GM12891 (cell line): ENCODE measurements around the gene TBPL2.

Experiments used
- DNase-seq: peaks from one replicate; pipeline ENCODE4 v3.0.0; 2011; ENCODE audit warnings: low spot score; ENCODE audit not compliant: insufficient read length
- FAIRE-seq: peaks from 2 replicates; lab custom pipeline; 2011; peaks lifted over from hg19 to GRCh38; lab: Jason Lieb, UNC
- PAX5 ChIP-seq: IDR thresholded peaks from 2 replicates; pipeline ENCODE4 v1.6.1; 2011; ENCODE audit warnings: low read length, moderate library complexity, mild to moderate bottlenecking; ENCODE audit not compliant: insufficient read depth, severe bottlenecking
- POLR2A ChIP-seq: IDR thresholded peaks from 2 replicates; pipeline ENCODE4 v1.6.1; 2011; ENCODE audit warnings: low read depth, low read length, control low read depth
- POLR2AphosphoS5 ChIP-seq: IDR thresholded peaks from 2 replicates; pipeline ENCODE4 v1.6.1; 2011; ENCODE audit warnings: low read depth, low read length, control low read depth
- POU2F2 ChIP-seq: IDR thresholded peaks from 2 replicates; pipeline ENCODE4 v1.6.1; 2011; ENCODE audit warnings: low read depth, mild to moderate bottlenecking, control low read depth, low read length, moderate library complexity
- SPI1 ChIP-seq: IDR thresholded peaks from 2 replicates; pipeline ENCODE4 v1.6.1; 2011; ENCODE audit warnings: low read depth, low read length, control low read depth
- TAF1 ChIP-seq: IDR thresholded peaks from 2 replicates; pipeline ENCODE4 v1.6.1; 2011; ENCODE audit warnings: low read depth, low read length, control low read depth

Gene TBPL2

DNA sequence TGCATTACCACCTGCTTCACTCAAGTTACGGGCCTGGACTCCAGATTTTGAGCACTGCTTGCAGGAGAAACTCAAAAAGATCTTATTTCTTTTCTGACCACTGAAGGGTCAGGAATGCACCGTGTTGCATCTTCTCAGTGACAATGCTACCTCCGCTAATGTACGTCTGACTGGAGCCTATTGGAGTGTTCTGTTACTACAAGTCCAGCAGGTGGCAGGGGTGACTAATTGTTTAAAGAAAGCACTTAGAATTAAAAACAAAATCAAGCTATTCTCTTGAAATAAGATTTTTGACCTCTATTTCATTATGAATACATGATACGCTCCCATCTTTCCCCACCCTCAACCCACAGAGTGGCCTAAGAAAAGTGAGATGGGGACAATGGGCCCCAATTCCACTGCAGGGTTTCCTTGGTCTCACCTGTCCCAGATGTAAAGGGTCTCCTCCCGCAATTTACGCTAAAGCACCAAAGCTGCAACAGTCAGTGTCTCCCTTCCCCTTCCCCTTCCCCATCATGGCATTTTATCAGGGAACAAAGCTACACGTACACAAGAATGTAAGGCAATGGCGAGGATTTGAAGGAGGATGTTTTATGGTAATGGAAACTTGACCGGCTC lies 2.2 kb downstream of the TBPL2 start:
- DNase-seq, result peak; percentile 24
- FAIRE-seq, result peak; percentile 90
- TF ChIP-seq POLR2AphosphoS5 (no peak), TAF1 (no peak), PAX5 (no peak)

DNA sequence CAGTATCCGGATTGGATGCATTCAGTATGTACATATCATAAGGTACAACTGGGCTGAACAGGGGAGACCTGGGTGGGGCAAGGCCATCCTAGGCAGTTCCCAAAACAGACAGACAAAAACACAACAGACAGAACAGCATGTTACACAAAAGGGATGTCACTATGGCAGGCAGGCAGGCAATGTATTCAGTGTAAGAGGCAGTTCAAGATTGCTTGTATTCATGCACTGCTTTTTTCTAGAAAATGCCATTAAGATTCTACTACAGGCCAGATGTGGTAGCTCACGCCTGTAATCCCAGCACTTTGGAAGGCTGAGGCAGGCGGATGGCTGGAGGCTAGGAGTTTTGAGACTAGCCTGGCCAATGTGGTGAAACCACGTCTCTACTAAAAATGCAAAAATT lies 3.5 kb downstream of the TBPL2 start:
- FAIRE-seq, result no peak
- TF ChIP-seq TAF1 (no peak), PAX5 (no peak), POLR2AphosphoS5 (no peak), POU2F2 (no peak), POLR2A (no peak), SPI1 (no peak)
- no peak for DNase-seq

DNA sequence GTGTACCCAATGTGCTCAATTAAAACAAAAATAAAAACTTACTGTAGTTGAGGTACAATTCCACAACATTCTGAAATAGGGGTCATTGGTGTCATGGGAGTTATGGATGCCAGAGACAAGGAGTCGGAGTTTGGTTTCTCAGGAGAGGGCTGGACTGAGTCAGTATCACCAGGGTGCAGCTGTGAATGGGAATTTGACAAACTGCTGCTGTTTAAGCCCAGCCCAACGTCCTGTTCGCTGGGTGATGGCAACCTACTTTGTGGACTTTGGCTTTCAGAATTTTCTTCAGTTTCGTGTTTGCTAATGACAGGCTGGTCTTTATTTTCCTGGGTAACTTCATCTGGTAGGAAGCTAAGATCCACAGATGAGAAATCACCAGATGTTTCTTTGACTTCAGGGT lies 3.9 kb downstream of the TBPL2 start:
- DNase-seq (no peak), FAIRE-seq (no peak)
- TF ChIP-seq PAX5 (no peak), POU2F2 (no peak), POLR2AphosphoS5 (no peak), TAF1 (no peak), SPI1 (no peak), POLR2A (no peak)

DNA sequence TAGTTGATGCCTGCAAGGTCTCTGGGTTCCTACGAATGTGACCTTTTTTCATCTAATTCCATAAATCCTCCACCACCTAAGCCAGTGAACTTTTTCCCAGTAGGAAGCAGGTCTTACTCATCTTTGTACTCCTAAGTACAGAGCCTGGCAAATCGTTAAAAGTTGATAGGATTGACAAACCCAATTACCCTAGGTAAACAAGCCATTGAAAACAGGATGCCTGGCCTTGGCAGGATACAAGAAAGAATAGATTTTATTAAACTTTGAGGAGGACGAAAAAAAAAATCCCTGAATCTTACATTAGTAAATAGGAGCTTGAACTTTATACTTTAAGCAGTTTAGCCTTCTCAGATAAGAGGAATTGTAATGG lies 5.6 kb downstream of the TBPL2 start:
- FAIRE-seq (no peak), DNase-seq (no peak)
- TF ChIP-seq PAX5 (no peak), POU2F2 (no peak), POLR2A (no peak)

- peak; percentile 63 for FAIRE-seq
- TF ChIP-seq SPI1 (peak; percentile 56; the same call in 1 of the 2 replicates), POLR2A (no peak)
- no peak for DNase-seq
Measured at GRCh38 chr14:55433880-55434804, 6.3 kb downstream of the TBPL2 start.

GRCh38 chr14:55432628-55433027 lies 7.8 kb downstream of the TBPL2 start:
- FAIRE-seq, result no peak
- no peak for DNase-seq
- TF ChIP-seq POLR2A, result no peak

- DNase-seq (no peak), FAIRE-seq (peak; percentile 45)
- TF ChIP-seq TAF1 (no peak), PAX5 (no peak), SPI1 (no peak), POU2F2 (no peak), POLR2AphosphoS5 (no peak), POLR2A (no peak)
Measured at GRCh38 chr14:55430024-55430690, 10.3 kb downstream of the TBPL2 start.

GRCh38 chr14:55427439-55427838 lies 13.0 kb downstream of the TBPL2 start:
- no peak for FAIRE-seq
- no peak for TF ChIP-seq TAF1
- TF ChIP-seq POLR2A, result no peak
- no peak for TF ChIP-seq POU2F2
- TF ChIP-seq SPI1, result no peak
- no peak for TF ChIP-seq PAX5
- no peak for TF ChIP-seq POLR2AphosphoS5
- DNase-seq, result no peak

DNA sequence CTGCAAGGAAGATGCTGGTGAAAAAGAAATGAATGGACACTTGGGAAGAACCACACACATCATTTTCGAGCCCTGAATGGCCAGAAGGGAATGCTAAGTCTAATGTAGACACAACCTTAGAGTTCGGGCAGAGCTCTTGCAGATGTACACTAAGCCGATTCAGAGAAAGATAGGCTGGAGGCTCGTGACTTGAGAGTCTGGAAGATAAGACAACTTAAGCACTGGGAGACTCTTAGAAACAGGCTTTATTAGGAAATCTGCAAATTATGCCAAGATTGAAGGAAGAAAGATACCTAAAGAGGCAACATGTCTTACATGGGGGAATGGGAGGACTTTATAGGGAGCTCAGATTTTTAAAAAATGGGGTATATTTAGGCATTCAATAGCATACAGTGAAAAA lies 13.5 kb downstream of the TBPL2 start:
- FAIRE-seq, result no peak
- DNase-seq, result no peak
- TF ChIP-seq POLR2A (no peak), POLR2AphosphoS5 (no peak), PAX5 (no peak), TAF1 (no peak), POU2F2 (no peak), SPI1 (no peak)

DNA sequence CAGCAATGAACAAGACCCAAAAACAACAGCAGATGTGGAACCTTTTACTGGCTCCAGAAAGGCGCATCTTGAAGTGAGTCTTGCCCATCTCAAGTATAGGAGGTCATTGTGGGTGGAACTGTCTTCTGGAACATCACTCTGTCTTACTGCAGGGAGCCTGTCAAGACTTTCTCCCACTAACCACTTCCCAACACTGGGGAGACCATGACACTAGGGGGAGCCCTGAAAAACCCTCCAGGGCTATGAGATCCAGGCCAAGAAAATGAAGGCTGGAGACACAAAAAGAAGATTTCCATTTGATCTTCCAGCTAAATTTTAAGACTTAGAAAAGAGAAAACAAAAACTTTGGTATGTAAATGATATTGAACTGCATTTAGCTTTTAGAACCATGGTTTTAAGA lies 15.3 kb downstream of the TBPL2 start:
- no peak for DNase-seq
- TF ChIP-seq POLR2AphosphoS5, result no peak
- no peak for TF ChIP-seq SPI1
- TF ChIP-seq PAX5, result no peak
- TF ChIP-seq POU2F2, result no peak
- TF ChIP-seq POLR2A, result no peak
- no peak for TF ChIP-seq TAF1
- no peak for FAIRE-seq
